PC-9 (cell line): ENCODE measurements around the gene PGAP3.

Experiments used
- EZH2 ChIP-seq: fragments of 200-600 bp; sonication (generic); IDR thresholded peaks from 2 replicates; pipeline ENCODE4 v1.8.0; 2017; ENCODE audit warnings: antibody characterized with exemption, low read depth
- TF ChIP-seq, protein P1 (sequence below): fragments of 200-600 bp; sonication (generic); conservative IDR thresholded peaks from 2 replicates; pipeline ENCODE4 v1.6.1; 2017; ENCODE audit warnings: mixed run types, antibody characterized with exemption, mild to moderate bottlenecking, moderate library complexity

DNA sequence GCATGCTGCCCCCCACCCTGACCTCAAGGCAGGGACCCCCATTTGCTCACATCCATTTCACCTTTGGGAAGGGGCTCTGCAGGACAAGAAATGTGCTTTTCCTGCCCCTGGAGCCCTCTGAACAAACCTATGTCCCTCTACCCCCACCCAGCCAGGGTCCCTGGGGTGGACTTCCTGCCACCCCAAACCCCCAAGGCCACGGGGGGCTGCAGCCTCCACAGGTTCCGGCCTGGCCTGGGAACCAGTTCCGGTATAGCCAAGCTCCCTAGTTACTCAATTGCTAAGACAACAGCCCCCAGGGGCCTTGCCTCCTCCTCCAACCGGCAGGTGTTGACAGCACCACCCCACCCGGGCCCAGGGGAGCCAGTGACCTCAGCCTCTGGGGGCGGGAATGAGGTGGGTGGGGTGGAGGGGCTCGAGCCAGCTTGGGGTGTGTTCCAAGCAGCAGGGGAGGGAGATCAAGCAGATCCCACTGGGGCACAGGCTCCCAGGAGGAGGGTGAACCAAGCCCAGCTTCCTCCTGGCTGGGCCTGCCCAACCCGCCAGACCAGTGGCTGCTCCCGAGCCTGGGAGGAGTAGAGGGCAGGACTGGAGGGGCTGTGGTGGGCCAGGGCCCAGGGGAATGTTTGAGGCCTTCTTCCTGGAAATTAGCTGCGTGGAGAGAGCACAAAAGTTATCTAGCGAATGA is 13.0 kb downstream of the PGAP3 start:
- TF ChIP-seq, protein P1, sequence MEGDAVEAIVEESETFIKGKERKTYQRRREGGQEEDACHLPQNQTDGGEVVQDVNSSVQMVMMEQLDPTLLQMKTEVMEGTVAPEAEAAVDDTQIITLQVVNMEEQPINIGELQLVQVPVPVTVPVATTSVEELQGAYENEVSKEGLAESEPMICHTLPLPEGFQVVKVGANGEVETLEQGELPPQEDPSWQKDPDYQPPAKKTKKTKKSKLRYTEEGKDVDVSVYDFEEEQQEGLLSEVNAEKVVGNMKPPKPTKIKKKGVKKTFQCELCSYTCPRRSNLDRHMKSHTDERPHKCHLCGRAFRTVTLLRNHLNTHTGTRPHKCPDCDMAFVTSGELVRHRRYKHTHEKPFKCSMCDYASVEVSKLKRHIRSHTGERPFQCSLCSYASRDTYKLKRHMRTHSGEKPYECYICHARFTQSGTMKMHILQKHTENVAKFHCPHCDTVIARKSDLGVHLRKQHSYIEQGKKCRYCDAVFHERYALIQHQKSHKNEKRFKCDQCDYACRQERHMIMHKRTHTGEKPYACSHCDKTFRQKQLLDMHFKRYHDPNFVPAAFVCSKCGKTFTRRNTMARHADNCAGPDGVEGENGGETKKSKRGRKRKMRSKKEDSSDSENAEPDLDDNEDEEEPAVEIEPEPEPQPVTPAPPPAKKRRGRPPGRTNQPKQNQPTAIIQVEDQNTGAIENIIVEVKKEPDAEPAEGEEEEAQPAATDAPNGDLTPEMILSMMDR, result no peak
- no peak for TF ChIP-seq EZH2
